Superior temporal gyrus (tissue), 1 donor: Measurements from ENCODE around the gene FXR2.
A peak's percentile ranks its signal among the peaks of the same experiment; 100 is the strongest.

Experiments used
- DNase-seq: peaks from one replicate; pipeline ENCODE4 v3.0.0-alpha.2; 2016; ENCODE audit errors: extremely low spot score

FXR2 gene

DNA sequence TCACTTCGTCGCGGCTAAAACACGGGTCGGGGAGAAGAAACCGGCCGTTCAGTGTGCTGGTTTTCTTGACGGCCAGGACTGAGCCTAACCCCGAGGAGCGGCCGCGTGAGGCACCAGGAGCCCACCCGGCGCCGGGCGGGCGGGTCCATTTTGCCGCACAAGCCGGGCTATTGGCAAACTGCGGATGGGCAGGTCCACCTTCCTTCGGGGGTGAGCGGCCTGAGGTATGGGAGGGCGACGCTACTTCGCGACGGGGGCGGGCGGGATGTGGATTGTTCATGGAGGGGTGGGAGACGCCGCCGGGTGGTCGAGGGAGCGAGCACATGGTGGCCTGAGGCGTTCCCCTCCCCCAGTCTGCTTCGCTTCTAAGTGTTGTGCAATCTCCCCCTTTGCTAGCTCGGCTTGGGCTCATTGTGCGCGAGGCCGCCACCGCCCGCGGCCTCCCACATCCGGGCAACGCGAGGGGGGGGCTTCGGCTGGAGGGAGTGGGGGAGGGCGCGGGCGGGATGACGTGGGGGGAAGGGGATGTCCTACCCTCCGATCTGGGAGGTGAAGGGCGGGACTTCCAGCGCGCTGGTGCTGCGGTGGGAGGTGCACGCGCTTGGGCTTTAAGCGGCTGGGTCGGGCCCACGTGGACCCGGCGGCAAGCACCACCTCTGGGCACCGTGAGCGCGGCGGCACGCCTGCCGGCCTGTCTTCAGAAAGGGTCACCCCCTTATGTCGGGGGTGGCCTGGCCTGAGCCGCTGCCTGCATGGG lies 41.2 kb downstream of the FXR2 start:
- DNase-seq = peak; percentile 81

DNA sequence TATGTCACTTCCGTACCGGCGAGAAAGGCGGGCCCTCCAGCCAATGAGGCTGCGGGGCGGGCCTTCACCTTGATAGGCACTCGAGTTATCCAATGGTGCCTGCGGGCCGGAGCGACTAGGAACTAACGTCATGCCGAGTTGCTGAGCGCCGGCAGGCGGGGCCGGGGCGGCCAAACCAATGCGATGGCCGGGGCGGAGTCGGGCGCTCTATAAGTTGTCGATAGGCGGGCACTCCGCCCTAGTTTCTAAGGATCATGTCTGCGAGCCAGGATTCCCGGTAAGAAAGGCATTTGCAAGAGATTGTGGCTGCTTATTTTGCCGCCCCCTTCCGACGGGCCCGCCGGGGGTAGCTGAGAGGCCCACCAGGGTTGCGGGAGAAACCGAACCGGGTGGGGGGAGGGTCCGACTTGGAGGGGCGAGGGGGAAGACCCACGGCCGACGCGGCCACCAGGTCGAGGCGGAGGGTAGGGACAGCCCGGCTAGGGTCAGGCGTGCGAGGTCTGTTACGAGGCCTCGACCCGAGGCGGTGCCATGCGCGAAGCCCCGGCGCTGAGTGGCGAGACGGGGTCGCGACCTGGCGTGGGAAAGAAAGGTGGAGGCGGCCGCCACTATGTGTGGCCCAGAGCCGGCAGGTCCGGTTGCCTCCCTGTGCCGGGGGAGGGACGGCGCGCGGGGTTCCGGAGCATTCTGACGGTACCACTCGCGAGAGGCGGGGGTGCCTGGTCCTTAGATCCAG lies 41.9 kb downstream of the FXR2 start:
- DNase-seq = peak; percentile 100

DNA sequence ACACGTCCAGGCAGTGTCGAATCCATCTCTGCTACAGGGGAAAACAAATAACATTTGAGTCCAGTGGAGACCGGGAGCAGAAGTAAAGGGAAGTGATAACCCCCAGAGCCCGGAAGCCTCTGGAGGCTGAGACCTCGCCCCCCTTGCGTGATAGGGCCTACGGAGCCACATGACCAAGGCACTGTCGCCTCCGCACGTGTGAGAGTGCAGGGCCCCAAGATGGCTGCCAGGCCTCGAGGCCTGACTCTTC lies 42.4 kb downstream of the FXR2 start:
- DNase-seq = no peak

DNA sequence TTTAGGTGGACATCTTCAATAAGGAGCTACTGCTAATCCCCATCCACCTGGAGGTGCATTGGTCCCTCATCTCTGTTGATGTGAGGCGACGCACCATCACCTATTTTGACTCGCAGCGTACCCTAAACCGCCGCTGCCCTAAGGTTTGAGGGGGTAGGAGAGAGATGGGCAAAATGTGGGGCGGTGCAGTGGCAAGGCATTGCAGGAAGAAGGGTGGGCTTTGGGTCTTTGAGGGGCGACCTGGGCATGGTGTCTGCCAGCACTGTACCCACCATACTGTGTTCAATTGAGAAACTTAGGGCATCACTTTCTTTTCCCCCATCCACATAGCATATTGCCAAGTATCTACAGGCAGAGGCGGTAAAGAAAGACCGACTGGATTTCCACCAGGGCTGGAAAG lies 44.3 kb downstream of the FXR2 start:
- no peak for DNase-seq

DNA sequence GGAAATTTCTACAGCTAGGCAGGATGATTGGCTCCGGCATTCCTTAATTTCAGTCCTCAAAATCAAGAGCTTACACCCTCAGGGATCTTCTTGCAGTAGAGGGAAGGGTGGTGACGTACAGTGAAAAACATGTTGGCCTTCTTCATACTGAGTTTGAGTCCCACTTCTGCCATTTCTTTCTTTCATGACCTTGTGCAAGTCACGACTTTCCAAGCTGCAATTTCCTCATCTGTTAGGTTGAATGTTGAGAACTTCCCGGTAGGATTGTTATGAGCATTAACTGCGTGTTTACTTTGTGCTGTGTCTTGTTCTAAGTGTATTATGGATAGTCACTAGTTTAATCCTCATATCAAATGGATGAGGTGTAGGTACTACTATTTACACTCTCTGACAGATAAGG lies 45.1 kb downstream of the FXR2 start:
- no peak for DNase-seq

DNA sequence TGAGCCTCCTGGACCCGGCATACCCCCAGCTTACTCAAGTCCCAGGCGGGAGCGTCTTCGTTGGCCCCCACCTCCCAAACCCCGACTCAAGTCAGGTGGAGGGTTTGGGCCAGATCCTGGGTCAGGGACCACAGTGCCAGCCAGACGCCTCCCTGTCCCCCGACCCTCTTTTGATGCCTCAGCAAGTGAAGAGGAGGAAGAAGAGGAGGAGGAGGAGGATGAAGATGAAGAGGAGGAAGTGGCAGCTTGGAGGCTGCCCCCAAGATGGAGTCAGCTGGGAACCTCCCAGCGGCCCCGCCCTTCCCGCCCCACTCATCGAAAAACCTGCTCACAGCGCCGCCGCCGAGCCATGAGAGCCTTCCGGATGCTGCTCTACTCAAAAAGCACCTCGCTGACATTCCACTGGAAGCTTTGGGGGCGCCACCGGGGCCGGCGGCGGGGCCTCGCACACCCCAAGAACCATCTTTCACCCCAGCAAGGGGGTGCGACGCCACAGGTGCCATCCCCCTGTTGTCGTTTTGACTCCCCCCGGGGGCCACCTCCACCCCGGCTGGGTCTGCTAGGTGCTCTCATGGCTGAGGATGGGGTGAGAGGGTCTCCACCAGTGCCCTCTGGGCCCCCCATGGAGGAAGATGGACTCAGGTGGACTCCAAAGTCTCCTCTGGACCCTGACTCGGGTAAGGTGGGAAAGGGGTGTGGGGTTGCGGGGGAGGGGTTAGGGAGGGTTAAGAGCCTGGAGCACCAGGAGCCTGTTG lies 51.4 kb downstream of the FXR2 start:
- no peak for DNase-seq

DNA sequence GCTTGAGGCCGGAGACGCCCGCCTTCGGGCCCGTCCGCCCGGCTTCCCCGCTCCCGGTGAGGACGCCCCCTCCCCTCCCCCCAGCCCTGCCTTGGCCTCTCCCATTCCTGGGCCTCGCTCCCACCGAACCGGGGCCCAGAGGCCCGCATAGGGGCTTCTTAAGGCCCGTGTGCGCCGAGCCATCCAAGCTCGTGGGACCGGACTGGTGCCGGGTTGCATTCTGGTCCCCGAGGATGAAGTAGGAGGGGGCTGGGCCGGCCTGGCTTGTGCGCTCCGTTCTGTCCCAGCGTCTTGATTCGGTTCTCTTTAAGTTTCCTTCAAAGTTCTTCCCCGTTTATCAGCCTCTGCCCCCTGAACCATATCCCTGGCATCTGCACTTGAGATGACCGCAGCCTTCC lies 52.5 kb downstream of the FXR2 start:
- no peak for DNase-seq

DNA sequence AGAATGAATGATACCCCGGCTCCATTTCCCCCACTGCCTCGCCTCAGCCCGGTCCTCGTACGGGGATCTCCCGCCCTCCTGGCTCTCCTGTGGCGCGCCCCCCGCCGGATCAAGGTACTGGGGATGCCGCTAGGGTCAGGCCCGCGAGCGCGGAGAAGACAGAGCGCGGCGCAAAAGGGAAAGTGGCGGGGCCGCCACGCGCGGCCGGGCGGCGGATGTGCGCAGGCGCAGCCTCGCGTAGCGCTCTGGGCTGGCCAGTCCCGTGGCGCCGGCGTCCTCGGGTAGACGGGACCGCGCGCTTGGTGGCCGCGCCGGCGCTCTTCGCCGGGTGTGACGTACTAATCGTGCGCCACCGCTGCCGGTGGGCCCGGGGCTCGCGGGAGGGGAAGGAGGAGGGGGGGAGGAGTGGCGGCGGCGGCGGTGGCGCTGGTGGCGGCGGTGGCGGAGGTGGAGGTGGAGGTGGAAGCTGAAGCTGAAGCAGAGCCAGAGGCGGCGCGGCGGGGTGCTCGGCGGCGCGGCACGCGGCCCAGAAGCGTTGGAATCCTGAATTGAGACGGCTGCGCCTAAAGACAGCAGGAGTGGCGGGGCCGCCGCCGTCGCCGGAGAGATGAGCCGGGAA lies 53.0 kb downstream of the FXR2 start, which contains the start of gene SENP3:
SENP3 (plus strand) TSS at position 331 of the 619 bp plus-strand sequence. CDS start 1,158 bp downstream, outside the sequence.
- peak; percentile 88 for DNase-seq

DNA sequence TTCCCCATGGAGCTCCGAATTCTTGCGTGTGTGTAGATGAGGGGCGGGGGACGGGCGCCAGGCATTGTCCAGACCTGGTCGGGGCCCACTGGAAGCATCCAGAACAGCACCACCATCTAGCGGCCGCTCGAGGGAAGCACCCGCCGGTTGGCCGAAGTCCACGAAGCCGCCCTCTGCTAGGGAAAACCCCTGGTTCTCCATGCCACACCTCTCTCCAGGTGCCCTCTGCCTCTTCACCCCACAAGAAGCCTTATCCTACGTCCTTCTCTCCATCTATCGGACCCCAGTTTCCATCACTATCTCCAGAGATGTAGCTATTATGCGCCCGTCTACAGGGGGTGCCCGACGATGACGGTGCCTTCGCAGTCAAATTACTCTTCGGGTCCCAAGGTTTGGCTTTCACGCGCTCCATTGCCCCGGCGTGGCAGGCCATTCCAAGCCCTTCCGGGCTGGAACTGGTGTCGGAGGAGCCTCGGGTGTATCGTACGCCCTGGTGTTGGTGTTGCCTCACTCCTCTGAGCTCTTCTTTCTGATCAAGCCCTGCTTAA lies 53.6 kb downstream of the FXR2 start:
- DNase-seq = peak; percentile 88

DNA sequence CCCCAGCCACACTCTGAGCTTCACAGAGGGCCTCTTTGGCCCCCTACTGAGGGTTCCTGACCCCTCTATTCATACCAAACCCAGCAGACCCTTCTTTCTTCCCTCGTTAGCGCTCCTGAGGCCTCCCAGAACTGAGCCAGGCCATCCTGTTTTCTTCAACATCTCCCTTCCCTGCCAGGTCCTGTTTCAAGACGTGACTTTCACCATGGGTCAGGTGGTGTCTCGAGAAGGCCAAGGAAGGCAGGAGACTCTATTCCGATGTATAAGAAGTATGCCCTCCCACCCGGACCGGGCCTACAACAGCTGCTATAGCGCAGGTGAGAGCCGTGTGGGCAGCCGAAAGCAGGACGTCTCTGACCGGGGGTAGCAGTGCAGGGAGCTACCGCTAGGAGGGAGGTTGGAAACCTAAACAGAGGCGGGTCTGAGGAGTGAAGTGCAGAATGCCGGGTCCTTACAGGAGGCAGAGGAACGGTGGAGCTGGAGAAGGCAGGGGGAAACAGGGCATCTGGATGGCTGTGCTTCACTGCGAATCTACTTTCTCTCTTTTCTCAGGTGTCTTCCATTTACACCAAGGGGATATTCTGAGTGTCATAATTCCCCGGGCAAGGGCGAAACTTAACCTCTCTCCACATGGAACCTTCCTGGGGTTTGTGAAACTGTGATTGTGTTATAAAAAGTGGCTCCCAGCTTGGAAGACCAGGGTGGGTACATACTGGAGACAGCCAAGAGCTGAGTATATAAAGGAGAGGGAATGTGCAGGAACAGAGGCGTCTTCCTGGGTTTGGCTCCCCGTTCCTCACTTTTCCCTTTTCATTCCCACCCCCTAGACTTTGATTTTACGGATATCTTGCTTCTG lies 54.3 kb downstream of the FXR2 start:
- peak; percentile 36 for DNase-seq

DNA sequence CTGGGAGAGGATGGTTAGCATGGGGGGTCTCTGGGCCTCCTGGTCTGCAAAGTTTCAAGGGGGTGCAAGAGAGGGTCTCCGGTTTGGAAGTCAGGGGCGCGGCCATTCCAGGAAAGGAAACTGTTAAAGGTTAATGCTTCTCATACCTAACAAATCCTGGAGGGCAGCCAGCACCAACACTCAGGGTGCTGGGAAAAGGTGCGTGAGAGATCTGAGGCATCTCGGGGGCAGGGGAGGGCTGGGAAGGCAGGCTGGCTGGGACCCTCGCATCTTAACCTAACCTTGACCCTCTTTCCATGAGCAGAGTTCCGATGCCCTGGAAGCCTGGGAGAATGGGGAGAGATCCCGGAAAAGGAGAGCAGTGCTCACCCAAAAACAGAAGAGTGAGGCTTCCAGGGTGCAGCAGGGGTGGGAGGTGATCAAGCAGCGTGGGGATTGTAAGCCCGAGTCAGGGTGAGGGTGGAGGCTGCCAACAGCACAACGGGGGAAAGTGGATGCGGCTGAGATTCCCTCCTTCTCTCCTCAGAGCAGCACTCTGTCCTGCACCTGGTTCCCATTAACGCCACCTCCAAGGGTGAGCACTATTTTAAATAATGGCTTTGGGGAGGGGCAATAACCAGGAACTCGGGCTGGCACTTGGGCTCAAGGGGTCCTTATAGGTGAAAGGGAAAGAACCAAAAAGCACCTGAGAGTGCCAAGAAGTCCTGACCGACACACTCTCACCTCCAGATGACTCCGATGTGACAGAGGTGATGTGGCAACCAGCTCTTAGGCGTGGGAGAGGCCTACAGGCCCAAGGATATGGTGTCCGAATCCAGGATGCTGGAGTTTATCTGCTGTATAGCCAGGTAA lies 55.2 kb downstream of the FXR2 start:
- DNase-seq = no peak

DNA sequence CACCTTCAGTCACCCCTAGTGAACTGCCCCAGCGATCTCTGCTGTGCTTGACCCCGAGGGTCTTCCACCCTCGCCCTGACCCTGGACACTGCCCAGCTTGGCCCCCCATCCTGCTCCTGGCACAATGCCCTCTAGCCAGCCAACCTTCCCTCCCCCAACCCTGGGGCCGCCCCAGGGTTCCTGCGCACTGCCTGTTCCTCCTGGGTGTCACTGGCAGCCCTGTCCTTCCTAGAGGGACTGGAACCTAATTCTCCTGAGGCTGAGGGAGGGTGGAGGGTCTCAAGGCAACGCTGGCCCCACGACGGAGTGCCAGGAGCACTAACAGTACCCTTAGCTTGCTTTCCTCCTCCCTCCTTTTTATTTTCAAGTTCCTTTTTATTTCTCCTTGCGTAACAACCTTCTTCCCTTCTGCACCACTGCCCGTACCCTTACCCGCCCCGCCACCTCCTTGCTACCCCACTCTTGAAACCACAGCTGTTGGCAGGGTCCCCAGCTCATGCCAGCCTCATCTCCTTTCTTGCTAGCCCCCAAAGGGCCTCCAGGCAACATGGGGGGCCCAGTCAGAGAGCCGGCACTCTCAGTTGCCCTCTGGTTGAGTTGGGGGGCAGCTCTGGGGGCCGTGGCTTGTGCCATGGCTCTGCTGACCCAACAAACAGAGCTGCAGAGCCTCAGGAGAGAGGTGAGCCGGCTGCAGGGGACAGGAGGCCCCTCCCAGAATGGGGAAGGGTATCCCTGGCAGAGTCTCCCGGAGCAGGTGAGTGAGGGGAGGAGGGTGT lies 56.0 kb downstream of the FXR2 start, which contains the start of gene TNFSF13:
TNFSF13 (plus strand) TSS at position 207 of the 776 bp plus-strand sequence; CDS start at position 497, 290 bp downstream.
- DNase-seq = no peak

DNA sequence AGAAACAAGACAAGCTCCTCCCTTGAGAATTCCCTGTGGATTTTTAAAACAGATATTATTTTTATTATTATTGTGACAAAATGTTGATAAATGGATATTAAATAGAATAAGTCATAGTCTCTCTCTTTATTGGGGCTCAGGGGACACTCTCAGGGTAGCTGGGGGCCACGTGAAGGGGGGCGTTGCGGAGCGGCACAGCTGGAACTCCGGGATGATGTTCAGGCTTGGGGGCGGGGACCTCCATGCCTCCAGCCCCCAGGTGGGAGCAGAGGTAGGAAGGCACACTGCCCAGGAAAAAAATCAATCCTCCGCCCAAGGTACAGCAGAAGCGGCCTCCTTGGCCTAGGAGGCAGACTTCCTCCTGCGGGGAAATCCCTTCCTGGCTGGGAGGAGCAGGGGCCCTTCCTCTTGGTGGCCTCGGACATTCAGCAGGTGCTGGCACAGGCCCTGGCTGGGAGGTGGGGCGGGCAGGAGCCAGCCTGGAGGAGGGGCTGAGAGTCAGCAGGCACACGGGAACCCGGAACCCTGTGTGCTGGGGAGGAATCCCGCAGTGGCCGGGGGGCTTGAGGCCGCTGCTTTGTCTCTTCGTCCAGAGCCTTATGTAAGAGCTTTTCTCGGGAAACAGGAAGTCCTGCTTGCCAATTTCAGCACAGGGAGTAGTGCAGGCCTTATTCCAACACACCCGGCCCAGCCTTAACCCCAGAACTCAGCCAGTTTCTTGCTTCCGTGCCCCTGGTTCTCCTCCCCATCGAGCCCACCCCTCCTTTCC lies 56.7 kb downstream of the FXR2 start:
- peak; percentile 69 for DNase-seq

DNA sequence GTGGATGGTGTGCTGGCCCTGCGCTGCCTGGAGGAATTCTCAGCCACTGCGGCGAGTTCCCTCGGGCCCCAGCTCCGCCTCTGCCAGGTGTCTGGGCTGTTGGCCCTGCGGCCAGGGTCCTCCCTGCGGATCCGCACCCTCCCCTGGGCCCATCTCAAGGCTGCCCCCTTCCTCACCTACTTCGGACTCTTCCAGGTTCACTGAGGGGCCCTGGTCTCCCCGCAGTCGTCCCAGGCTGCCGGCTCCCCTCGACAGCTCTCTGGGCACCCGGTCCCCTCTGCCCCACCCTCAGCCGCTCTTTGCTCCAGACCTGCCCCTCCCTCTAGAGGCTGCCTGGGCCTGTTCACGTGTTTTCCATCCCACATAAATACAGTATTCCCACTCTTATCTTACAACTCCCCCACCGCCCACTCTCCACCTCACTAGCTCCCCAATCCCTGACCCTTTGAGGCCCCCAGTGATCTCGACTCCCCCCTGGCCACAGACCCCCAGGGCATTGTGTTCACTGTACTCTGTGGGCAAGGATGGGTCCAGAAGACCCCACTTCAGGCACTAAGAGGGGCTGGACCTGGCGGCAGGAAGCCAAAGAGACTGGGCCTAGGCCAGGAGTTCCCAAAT lies 57.4 kb downstream of the FXR2 start:
- no peak for DNase-seq

DNA sequence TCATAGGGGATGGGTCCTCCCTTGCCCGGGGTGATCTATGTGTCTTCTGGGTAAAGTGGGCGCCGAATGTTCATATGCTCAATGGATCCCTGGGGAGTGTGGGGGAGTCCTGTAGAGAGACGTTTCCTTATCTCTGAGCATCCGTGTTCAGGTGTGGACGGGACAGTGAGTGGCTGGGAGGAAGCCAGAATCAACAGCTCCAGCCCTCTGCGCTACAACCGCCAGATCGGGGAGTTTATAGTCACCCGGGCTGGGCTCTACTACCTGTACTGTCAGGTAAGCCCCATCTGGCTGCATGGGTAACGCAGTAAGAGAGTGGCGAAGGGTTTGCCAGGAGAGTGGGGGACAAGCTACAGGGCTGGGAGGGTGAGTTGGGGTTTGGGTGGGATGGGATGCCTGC lies 58.1 kb downstream of the FXR2 start:
- DNase-seq = no peak

DNA sequence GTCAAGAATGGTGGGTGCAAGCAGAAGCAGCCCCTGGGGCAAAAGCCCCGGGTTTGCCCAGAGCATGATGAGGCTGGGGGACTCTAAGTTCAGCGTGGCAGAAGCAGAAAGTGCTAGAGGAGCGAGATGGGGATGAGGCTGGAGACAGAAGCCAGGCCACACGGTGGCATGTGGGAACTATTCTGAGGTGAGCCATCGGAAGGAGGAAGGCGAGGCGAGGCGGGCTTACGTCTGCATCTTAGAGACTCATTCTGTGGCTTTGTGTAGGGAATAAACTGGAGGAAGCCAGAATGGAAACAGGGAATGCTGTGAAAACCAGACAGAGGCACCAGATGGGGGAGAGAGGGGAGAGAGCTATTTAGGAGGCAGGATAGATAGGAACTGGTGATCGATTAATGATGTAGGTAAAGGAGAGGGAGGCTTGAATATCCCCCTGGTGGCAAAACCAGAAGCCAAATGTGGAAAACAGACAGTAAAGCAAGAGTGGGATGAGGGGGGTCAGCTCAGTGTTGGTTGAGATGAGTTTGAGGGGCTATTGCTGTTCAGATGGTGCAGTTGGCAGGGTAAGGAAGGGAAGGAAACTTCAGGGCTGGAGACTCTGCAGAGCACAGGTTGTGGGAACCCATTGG lies 59.3 kb downstream of the FXR2 start:
- no peak for DNase-seq

DNA sequence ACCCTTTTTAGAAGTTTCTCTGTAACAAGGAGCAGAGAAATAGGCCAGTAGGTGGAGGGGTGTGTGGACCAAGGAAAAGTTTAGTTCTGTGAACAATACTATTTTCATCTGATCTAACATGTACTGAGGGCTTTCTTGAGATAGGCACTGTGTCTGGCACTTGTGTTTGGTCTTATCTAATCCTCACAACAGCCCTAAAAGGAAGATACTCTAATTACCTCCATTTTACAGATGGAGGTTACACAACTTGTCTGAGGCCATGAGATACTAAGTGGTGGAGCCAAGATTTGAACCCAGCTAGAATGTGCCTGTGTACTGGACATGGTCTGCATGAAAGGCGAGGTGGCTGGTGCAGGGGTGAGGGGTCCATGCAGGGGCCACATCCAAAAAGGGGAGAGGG lies 61.3 kb downstream of the FXR2 start:
- DNase-seq = no peak
